HepG2 (cell line): ENCODE measurements around the gene TUBB. TPM values are rescaled to one million over a fixed set of nuclear protein-coding genes. Genes with fewer than 3 reads are reported as not detected.

Experiments used
- FOXC1 ChIP-seq: sonication (generic); formaldehyde crosslinking; IDR thresholded peaks from 2 replicates; pipeline ENCODE4 v1.8.0; 2022; ENCODE audit warnings: mild to moderate bottlenecking, missing genetic modification reagents, borderline replicate concordance
- KMT2B ChIP-seq: IDR thresholded peaks from 2 replicates; pipeline ENCODE4 v1.6.1; 2016; ENCODE audit warnings: missing genetic modification reagents, missing compliant biosample characterization
- MTA1 ChIP-seq: sonication (generic); formaldehyde crosslinking; IDR thresholded peaks from 2 replicates; pipeline ENCODE4 v1.4.0; 2020; ENCODE audit warnings: missing genetic modification reagents, mild to moderate bottlenecking, borderline replicate concordance
- NCOA1 ChIP-seq: sonication (generic); formaldehyde crosslinking; IDR thresholded peaks from 2 replicates; pipeline ENCODE4 v1.9.0; 2021; ENCODE audit warnings: missing genetic modification reagents
- RBFOX2 ChIP-seq: fragments of 200-400 bp; formaldehyde crosslinking; IDR thresholded peaks from 2 replicates; pipeline ENCODE4 v1.6.1; 2017; ENCODE audit warnings: low read depth, mild to moderate bottlenecking, low read length
- RNF2 ChIP-seq: fragments of 450-650 bp; conservative IDR thresholded peaks from 2 replicates; pipeline ENCODE4 v1.6.1; 2016; ENCODE audit warnings: low read depth
- ZBTB3 ChIP-seq: sonication (generic); formaldehyde crosslinking; IDR thresholded peaks from 2 replicates; pipeline ENCODE4 v1.4.0; 2020; ENCODE audit warnings: low read depth, mild to moderate bottlenecking, moderate library complexity, missing genetic modification reagents, borderline replicate concordance
- ZFP36 ChIP-seq: fragments of 150-350 bp; IDR thresholded peaks from 2 replicates; pipeline ENCODE4 v1.6.1; 2018; ENCODE audit warnings: borderline replicate concordance, low read length, low read depth; ENCODE audit not compliant: partially characterized antibody
- ZNF12 ChIP-seq: sonication (generic); formaldehyde crosslinking; IDR thresholded peaks from 2 replicates; pipeline ENCODE4 v1.5.0; 2020; ENCODE audit warnings: missing genetic modification reagents
- ZNF225 ChIP-seq: sonication (generic); formaldehyde crosslinking; IDR thresholded peaks from 2 replicates; pipeline ENCODE4 v1.4.0; 2020; ENCODE audit warnings: mild to moderate bottlenecking, missing genetic modification reagents
- ZNF232 ChIP-seq: sonication (generic); formaldehyde crosslinking; IDR thresholded peaks from 2 replicates; pipeline ENCODE4 v1.4.0; 2020; ENCODE audit warnings: missing genetic modification reagents, borderline replicate concordance
- ZNF530 ChIP-seq: sonication (generic); formaldehyde crosslinking; IDR thresholded peaks from 2 replicates; pipeline ENCODE4 v1.5.0; 2020; ENCODE audit warnings: low read depth, mild to moderate bottlenecking, missing genetic modification reagents
- ZNF543 ChIP-seq: sonication (generic); formaldehyde crosslinking; IDR thresholded peaks from 2 replicates; pipeline ENCODE4 v1.4.0; 2020; ENCODE audit warnings: mild to moderate bottlenecking, missing genetic modification reagents
- ZNF850 ChIP-seq: sonication (generic); formaldehyde crosslinking; conservative IDR thresholded peaks from 2 replicates; pipeline ENCODE4 v1.9.0; 2021; ENCODE audit warnings: mild to moderate bottlenecking, missing genetic modification reagents
- ZSCAN25 ChIP-seq: sonication (generic); formaldehyde crosslinking; IDR thresholded peaks from 2 replicates; pipeline ENCODE4 v1.8.0; 2022; ENCODE audit warnings: mild to moderate bottlenecking, missing genetic modification reagents
- polyA plus RNA-seq, 8 experiments: library from polyadenylated mRNA; depleted of rRNA in 3 of 8; stranded (reverse) in 7 of 8; unstranded in 1 of 8; fragments of >200 nt; fragmentation: Illumina TruSeq in 4 of 8; extraction: Trizol in 4 of 8; gene quantifications; 2 replicates each; pipeline versions ENCODE4 v1.2.1 to v1.2.3, GENCODE V29; 2011 to 2016; ENCODE audit warnings: low read depth in 4 of 8, missing spikeins in 1 of 8, mixed read lengths in 1 of 8; ENCODE audit not compliant: insufficient read depth in 1 of 8
- total RNA-seq, 5 experiments: library from RNA; depleted of rRNA; stranded (reverse); fragments of >200 nt; fragmentation: Illumina TruSeq; extraction: Trizol; gene quantifications; 2 replicates each; pipeline ENCODE4 v1.2.3, GENCODE V29; 2016; ENCODE audit warnings: low read depth in 1 of 5
- TF ChIP-seq, protein P1 (sequence below): IDR thresholded peaks from 2 replicates; pipeline ENCODE4 v1.6.1; 2016
- TF ChIP-seq, protein P2 (sequence below): fragments of 450-650 bp; IDR thresholded peaks from 2 replicates; pipeline ENCODE4 v1.6.1; 2016
- TF ChIP-seq, protein P3 (sequence below): sonication (generic); formaldehyde crosslinking; IDR thresholded peaks from 2 replicates; pipeline ENCODE4 v1.4.0; 2020; ENCODE audit warnings: mild to moderate bottlenecking, missing genetic modification reagents
- TF ChIP-seq, protein P4 (sequence below): sonication (generic); formaldehyde crosslinking; IDR thresholded peaks from 2 replicates; pipeline ENCODE4 v1.8.0; 2022; ENCODE audit warnings: low read depth, missing genetic modification reagents
- TF ChIP-seq, protein P5 (sequence below): sonication (generic); formaldehyde crosslinking; IDR thresholded peaks from 2 replicates; pipeline ENCODE4 v1.8.0; 2022; ENCODE audit warnings: mild to moderate bottlenecking, missing genetic modification reagents
- TF ChIP-seq, protein P6 (sequence below): sonication (generic); formaldehyde crosslinking; IDR thresholded peaks from 2 replicates; pipeline ENCODE4 v1.5.1; 2020; ENCODE audit warnings: missing genetic modification reagents, mild to moderate bottlenecking, borderline replicate concordance

TUBB gene
- total and polyA plus RNA-seq, 2 of the 13 experiments (the other 11 are each of a cell fraction or from before 2014, with no cell fraction given), result 911 to 1,163 TPM

DNA sequence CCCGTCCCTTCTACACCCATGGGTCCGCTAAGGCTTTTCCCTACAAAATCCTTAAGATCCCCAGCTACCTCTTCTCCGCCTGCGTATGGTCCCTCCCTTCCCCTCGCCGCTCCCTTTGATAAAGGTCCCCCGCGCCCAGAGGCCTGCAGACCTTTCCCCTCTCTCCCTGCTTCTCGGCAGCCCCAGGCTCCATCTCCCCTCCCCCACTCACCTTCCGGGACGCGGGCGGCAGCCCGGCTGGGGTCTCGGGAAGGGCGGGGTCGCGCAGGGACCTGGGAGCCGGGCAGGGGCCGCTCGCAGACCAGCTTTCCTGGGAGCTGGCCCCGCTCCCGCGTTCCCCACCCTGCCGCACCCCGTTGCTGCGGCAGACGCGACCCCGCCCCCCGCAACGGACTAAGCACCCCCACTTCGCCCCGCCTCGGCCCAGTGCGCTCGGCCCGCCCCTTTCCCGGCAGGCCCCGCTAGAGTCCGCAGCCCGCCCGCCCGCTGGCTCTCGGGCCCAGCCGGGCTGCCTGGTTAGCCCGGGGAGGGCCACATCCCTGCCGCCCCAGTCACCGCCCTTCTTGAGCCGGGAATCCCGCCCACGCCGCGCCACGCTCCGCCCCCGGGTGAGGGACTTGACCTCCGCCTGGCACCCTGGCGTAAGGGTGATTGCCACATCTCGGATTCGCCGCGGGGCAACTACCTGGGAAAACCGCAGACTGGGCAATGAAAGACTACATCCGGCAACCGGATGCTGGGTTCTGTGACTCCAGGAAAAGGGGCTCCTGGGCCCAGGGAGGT is 22.4 kb downstream of the TUBB start, which contains the start of gene FLOT1 (continued):
- TF ChIP-seq, protein P1, sequence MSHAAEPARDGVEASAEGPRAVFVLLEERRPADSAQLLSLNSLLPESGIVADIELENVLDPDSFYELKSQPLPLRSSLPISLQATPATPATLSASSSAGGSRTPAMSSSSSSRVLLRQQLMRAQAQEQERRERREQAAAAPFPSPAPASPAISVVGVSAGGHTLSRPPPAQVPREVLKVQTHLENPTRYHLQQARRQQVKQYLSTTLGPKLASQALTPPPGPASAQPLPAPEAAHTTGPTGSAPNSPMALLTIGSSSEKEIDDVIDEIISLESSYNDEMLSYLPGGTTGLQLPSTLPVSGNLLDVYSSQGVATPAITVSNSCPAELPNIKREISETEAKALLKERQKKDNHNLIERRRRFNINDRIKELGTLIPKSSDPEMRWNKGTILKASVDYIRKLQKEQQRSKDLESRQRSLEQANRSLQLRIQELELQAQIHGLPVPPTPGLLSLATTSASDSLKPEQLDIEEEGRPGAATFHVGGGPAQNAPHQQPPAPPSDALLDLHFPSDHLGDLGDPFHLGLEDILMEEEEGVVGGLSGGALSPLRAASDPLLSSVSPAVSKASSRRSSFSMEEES, result peak; percentile 11; the same call in 1 of the 2 replicates
- TF ChIP-seq, protein P2, sequence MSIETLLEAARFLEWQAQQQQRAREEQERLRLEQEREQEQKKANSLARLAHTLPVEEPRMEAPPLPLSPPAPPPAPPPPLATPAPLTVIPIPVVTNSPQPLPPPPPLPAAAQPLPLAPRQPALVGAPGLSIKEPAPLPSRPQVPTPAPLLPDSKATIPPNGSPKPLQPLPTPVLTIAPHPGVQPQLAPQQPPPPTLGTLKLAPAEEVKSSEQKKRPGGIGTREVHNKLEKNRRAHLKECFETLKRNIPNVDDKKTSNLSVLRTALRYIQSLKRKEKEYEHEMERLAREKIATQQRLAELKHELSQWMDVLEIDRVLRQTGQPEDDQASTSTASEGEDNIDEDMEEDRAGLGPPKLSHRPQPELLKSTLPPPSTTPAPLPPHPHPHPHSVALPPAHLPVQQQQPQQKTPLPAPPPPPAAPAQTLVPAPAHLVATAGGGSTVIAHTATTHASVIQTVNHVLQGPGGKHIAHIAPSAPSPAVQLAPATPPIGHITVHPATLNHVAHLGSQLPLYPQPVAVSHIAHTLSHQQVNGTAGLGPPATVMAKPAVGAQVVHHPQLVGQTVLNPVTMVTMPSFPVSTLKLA, result peak; percentile 45
- TF ChIP-seq NCOA1 (CRISPR knock-in tag) (peak; percentile 90), ZFP36 (no peak), ZNF225 (CRISPR knock-in tag) (peak; percentile 49; the same call in 1 of the 2 replicates), RNF2 (no peak), ZNF232 (peak; percentile 65; the same call in 1 of the 2 replicates), ZSCAN25 (peak; percentile 51), FOXC1 (CRISPR knock-in tag) (peak; percentile 92), KMT2B (CRISPR knock-in tag) (peak; percentile 53; the same call in 1 of the 2 replicates), ZNF543 (CRISPR knock-in tag) (peak; percentile 98), ZNF12 (CRISPR knock-in tag) (peak; percentile 68; the same call in 1 of the 2 replicates), ZBTB3 (0 out of 2 replicates have a peak, but pooled peaks have one; percentile 68), ZNF530 (CRISPR knock-in tag) (no peak), MTA1 (CRISPR knock-in tag) (peak; percentile 96), RBFOX2 (peak; percentile 100), ZNF850 (0 out of 2 replicates have a peak, but pooled peaks have one; percentile 29)
- TF ChIP-seq, protein P3, sequence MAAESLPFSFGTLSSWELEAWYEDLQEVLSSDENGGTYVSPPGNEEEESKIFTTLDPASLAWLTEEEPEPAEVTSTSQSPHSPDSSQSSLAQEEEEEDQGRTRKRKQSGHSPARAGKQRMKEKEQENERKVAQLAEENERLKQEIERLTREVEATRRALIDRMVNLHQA (CRISPR knock-in tag), result peak; percentile 87; the same call in 1 of the 2 replicates
- TF ChIP-seq, protein P4, sequence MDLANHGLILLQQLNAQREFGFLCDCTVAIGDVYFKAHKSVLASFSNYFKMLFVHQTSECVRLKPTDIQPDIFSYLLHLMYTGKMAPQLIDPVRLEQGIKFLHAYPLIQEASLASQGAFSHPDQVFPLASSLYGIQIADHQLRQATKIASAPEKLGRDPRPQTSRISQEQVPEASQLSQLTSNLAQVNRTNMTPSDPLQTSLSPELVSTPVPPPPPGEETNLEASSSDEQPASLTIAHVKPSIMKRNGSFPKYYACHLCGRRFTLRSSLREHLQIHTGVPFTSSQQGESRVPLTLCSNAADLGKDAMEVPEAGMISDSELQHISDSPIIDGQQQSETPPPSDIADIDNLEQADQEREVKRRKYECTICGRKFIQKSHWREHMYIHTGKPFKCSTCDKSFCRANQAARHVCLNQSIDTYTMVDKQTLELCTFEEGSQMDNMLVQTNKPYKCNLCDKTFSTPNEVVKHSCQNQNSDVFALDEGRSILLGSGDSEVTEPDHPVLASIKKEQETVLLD (CRISPR knock-in tag), result peak; percentile 87
- TF ChIP-seq, protein P5, sequence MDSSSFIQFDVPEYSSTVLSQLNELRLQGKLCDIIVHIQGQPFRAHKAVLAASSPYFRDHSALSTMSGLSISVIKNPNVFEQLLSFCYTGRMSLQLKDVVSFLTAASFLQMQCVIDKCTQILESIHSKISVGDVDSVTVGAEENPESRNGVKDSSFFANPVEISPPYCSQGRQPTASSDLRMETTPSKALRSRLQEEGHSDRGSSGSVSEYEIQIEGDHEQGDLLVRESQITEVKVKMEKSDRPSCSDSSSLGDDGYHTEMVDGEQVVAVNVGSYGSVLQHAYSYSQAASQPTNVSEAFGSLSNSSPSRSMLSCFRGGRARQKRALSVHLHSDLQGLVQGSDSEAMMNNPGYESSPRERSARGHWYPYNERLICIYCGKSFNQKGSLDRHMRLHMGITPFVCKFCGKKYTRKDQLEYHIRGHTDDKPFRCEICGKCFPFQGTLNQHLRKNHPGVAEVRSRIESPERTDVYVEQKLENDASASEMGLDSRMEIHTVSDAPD (CRISPR knock-in tag), result peak; percentile 98
- TF ChIP-seq, protein P6, sequence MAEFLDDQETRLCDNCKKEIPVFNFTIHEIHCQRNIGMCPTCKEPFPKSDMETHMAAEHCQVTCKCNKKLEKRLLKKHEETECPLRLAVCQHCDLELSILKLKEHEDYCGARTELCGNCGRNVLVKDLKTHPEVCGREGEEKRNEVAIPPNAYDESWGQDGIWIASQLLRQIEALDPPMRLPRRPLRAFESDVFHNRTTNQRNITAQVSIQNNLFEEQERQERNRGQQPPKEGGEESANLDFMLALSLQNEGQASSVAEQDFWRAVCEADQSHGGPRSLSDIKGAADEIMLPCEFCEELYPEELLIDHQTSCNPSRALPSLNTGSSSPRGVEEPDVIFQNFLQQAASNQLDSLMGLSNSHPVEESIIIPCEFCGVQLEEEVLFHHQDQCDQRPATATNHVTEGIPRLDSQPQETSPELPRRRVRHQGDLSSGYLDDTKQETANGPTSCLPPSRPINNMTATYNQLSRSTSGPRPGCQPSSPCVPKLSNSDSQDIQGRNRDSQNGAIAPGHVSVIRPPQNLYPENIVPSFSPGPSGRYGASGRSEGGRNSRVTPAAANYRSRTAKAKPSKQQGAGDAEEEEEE (CRISPR knock-in tag), result peak; percentile 41; the same call in 1 of the 2 replicates
